Measurements from ENCODE around the gene DHX40.

- no peak for TF ChIP-seq CTCF (IDR thresholded peaks at IDR 0.05; ENCODE audit: borderline replicate concordance, extremely low read depth, low read length, poor library complexity, severe bottlenecking)
- no peak for TF ChIP-seq EZH2 (IDR thresholded peaks at IDR 0.05; ENCODE audit: borderline replicate concordance, low read depth, low read length, severe bottlenecking)
Observed at GRCh38 chr17:59519132-59519531, 46.3 kb upstream of the DHX40 start.
